ENCODE measurements around the gene HSD17B14. TPM values are rescaled to one million over a fixed set of nuclear protein-coding genes. Genes with fewer than 3 reads are reported as not detected.

Gene HSD17B14
- total RNA-seq, 1 experiment from 2014 or later: 27.8 TPM

DNA sequence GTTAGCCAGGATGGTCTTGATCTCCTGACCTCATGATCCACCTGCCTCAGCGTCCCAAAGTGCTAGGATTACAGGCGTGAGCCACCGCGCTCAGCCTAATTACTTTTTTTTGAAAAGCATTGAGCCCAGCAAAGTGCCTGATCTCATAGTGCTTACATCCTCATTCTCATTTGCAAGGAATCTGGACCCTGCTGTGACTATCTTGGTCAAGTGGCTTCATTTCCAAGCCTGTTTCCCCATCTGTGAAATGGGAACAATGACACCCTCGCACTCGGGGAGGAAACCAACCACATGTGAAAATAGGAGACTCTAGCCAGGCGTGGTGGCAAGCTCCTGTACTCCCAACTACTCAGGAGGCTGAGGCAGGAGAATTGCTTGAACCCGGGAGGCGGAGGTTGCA lies 33.8 kb upstream of the HSD17B14 start:
- no peak overlapping the region for H3K4me3 ChIP-seq (ENCODE audit: low read depth, low read length)
- H3K9me3 Mint-ChIP-seq (ENCODE audit: unreplicated experiment): no peaks in the 10 kb centered on the region
- H3K36me3 ChIP-seq (ENCODE audit: control insufficient read depth, insufficient read depth, low read length): peaks cover 16% of the 10 kb centered on the region
- H3K9me3 ChIP-seq: no peaks in the 10 kb centered on the region
- H3K4me3 Mint-ChIP-seq (ENCODE audit: unreplicated experiment): no peak overlapping the region
- H3K27me3 Mint-ChIP-seq (ENCODE audit: insufficient read depth, unreplicated experiment): peaks cover 3% of the 10 kb centered on the region
- ChIA-PET POLR2A (no interaction called here), CTCF (no interaction called here)
- intact Hi-C loops (cut with micrococcal nuclease; ENCODE audit: unreplicated experiment): no loop called here
- no peak for DNase-seq
- H3K36me3 Mint-ChIP-seq (ENCODE audit: insufficient read depth, unreplicated experiment): peaks cover 33% of the 10 kb centered on the region
- H3K4me1 ChIP-seq: peaks cover 47% of the 10 kb centered on the region
- no TSS peak for BruUV-seq (replicated peaks)
- no peak overlapping the region for H3K27ac Mint-ChIP-seq (ENCODE audit: unreplicated experiment)
- H3K27me3 ChIP-seq (replicated peaks; ENCODE audit: control insufficient read depth, insufficient read depth, low read length): no peaks in the 10 kb centered on the region
- TF ChIP-seq, protein P1, sequence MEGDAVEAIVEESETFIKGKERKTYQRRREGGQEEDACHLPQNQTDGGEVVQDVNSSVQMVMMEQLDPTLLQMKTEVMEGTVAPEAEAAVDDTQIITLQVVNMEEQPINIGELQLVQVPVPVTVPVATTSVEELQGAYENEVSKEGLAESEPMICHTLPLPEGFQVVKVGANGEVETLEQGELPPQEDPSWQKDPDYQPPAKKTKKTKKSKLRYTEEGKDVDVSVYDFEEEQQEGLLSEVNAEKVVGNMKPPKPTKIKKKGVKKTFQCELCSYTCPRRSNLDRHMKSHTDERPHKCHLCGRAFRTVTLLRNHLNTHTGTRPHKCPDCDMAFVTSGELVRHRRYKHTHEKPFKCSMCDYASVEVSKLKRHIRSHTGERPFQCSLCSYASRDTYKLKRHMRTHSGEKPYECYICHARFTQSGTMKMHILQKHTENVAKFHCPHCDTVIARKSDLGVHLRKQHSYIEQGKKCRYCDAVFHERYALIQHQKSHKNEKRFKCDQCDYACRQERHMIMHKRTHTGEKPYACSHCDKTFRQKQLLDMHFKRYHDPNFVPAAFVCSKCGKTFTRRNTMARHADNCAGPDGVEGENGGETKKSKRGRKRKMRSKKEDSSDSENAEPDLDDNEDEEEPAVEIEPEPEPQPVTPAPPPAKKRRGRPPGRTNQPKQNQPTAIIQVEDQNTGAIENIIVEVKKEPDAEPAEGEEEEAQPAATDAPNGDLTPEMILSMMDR (IDR thresholded peaks at IDR 0.05; ENCODE audit: insufficient read depth in 1 of 2, low read depth in 1 of 2, low read length in 1 of 2, severe bottlenecking in 1 of 2, unreplicated experiment in 1 of 2): no peak
- H3K4me1 Mint-ChIP-seq (ENCODE audit: low read depth, unreplicated experiment): peaks cover 45% of the 10 kb centered on the region

DNA sequence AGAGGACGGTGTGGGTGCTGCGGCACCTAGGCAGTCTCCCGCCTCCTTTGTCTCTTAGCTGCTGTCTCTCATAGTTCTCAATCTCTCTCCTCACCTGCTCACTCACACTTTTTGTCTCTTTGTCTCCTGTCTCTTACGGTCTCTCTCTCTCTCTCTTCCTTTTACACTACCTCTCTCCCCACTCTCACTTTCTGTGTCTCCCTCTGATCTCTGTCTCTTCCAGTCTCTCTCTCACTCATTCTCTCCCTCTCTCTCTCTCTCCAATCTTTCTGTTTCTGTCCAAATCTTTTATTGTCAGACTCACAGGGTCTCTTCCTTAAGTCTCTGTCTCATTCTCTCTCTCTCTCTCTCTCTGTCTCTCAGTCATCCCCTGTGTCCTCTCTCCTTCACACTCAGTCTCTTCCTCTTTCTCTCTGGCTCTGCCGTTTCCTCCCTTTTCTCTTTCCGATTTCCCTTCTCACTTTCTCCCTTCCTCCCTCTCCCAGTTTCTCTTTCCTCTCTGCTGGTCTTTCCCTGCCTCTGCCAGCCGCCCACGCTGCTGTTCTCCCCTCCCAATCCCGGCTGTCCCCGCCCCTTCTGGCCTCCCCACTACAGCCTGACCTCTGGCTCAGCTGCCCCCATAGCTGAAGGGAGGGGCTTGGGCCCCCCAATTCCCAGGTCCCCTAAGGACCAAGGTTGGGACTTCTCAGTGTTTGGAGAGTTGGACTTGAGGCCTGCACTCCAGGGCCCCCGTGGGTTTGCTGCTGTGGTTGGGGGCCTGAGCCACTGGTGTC lies 32.0 kb upstream of the HSD17B14 start, which contains the start of gene PLEKHA4:
Gene PLEKHA4, minus strand, starts transcription at position 504 of the 773 bp plus-strand sequence. CDS start 997 bp downstream, outside the sequence.
- Histone ChIP-seq H3K9me3 (no peaks in the 10 kb centered on the region), H3K27me3 (replicated peaks; ENCODE audit: control insufficient read depth, insufficient read depth, low read length) (no peaks in the 10 kb centered on the region), H3K4me1 (peaks cover 30% of the 10 kb centered on the region), H3K36me3 (ENCODE audit: control insufficient read depth, insufficient read depth, low read length) (peaks cover 2% of the 10 kb centered on the region), H3K4me3 (ENCODE audit: low read depth, low read length) (peak within 1 kb of the TSS; percentile 21)
- ChIA-PET POLR2A (interaction anchor here (0.7 kb wide), 2 partner anchors 18 to 611 kb away, joined by 3 to 5 read pairs; no protein-coding TSS in a partner anchor), CTCF (interaction anchor here (1.3 kb wide), 1 partner anchor 26 kb away, joined by 4 read pairs; no protein-coding TSS in a partner anchor)
- H3K36me3 Mint-ChIP-seq (ENCODE audit: insufficient read depth, unreplicated experiment): peaks cover 15% of the 10 kb centered on the region
- no peak for DNase-seq
- peak within 1 kb of the TSS; percentile 76 for H3K27ac Mint-ChIP-seq (ENCODE audit: unreplicated experiment)
- no TSS peak for BruUV-seq (replicated peaks)
- peak within 1 kb of the TSS; percentile 30 for H3K4me3 Mint-ChIP-seq (ENCODE audit: unreplicated experiment)
- H3K27me3 Mint-ChIP-seq (ENCODE audit: insufficient read depth, unreplicated experiment): peaks cover 3% of the 10 kb centered on the region
- intact Hi-C loops (cut with micrococcal nuclease; ENCODE audit: unreplicated experiment): no loop called here
- TF ChIP-seq, protein P1 (IDR thresholded peaks at IDR 0.05; ENCODE audit: insufficient read depth in 1 of 2, low read depth in 1 of 2, low read length in 1 of 2, severe bottlenecking in 1 of 2, unreplicated experiment in 1 of 2): no peak
- H3K4me1 Mint-ChIP-seq (ENCODE audit: low read depth, unreplicated experiment): peaks cover 30% of the 10 kb centered on the region
- no peaks in the 10 kb centered on the region for H3K9me3 Mint-ChIP-seq (ENCODE audit: unreplicated experiment)

DNA sequence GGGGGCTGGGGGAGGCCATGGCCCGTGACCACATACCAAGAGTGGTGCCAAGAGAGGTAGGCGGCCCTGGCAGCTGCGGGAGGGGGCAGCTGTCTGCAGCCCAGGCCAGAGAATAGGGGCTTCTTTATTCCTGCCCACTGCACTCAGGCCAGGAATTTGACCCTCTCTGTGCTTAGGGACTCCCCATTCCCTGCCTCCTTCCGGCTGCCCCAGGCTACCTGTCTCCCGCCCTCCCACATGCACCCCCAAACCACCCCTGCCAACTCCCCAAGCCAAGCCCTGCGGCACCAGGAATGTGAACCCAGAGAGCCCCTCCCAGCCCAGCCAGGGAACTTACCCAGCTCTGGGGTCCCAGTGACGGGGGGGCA lies 31.4 kb upstream of the HSD17B14 start:
- TF ChIP-seq, protein P1 (IDR thresholded peaks at IDR 0.05; ENCODE audit: insufficient read depth in 1 of 2, low read depth in 1 of 2, low read length in 1 of 2, severe bottlenecking in 1 of 2, unreplicated experiment in 1 of 2): no peak
- H3K9me3 Mint-ChIP-seq (ENCODE audit: unreplicated experiment): no peaks in the 10 kb centered on the region
- Histone ChIP-seq H3K27me3 (replicated peaks; ENCODE audit: control insufficient read depth, insufficient read depth, low read length) (no peaks in the 10 kb centered on the region), H3K4me1 (peaks cover 28% of the 10 kb centered on the region), H3K4me3 (ENCODE audit: low read depth, low read length) (peak overlapping the region; percentile 21), H3K9me3 (no peaks in the 10 kb centered on the region), H3K36me3 (ENCODE audit: control insufficient read depth, insufficient read depth, low read length) (no peaks in the 10 kb centered on the region)
- CTCF ChIA-PET: interaction anchor here (1.1 kb wide), 1 partner anchor 23 kb away, joined by 4 read pairs; no protein-coding TSS in a partner anchor
- peaks cover 10% of the 10 kb centered on the region for H3K36me3 Mint-ChIP-seq (ENCODE audit: insufficient read depth, unreplicated experiment)
- no peak for DNase-seq
- H3K4me1 Mint-ChIP-seq (ENCODE audit: low read depth, unreplicated experiment): peaks cover 27% of the 10 kb centered on the region
- POLR2A ChIA-PET: interaction anchor here (0.5 to 0.7 kb wide), 3 partner anchors 32 to 611 kb away, joined by 3 read pairs; no protein-coding TSS in a partner anchor
- peak overlapping the region; percentile 76 for H3K27ac Mint-ChIP-seq (ENCODE audit: unreplicated experiment)
- intact Hi-C loops (cut with micrococcal nuclease; ENCODE audit: unreplicated experiment): no loop called here
- H3K4me3 Mint-ChIP-seq (ENCODE audit: unreplicated experiment): peak overlapping the region; percentile 30
- peaks cover 3% of the 10 kb centered on the region for H3K27me3 Mint-ChIP-seq (ENCODE audit: insufficient read depth, unreplicated experiment)
- no TSS peak for BruUV-seq (replicated peaks)
